ENCODE measurements around the gene ZNF853.

The ZNF853 gene

DNA sequence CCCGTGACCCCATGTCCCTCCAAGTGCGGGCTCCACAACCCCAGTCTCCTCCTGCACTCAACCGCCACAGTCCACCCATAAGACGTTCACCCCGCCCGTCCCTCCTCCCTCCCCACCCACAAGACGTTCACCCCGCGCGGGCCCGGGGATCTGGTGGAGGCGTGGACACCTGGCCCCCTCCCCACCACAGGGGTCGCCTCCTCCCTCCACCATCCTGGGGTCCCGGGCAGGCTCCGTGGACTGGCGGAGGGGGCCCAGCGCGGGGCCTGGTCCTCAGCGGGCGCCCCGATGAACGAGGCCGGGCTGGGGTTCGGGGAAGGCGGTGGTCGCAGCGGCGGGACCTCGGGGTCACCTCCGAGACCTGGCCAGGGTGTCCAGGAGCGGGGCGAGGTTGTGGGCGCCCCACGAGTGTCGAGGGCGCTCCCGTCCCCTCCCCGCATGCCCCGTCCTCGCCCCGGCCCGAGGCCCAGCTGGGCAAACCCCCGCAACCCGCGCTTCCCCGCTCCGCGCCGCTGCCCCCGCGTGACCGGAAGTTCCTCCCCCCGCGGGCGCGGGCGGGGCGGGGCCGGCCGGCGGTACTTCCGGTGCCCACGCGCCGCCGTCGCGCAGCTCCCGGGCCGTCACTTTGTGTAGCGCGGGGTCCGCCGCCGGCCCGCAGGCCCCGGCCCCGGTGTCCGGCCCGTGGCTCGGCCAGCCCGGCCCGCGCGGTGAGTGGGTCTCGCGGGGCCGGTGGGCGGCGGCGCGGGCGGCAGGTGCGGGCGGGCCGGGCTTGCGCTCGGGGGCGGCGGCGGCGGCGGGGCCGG is 21.5 kb downstream of the ZNF853 start, which contains the start of gene ZNF316:
ZNF316 (plus strand) TSS at position 578 of the 803 bp plus-strand sequence. CDS start 5,092 bp downstream, outside the sequence.
- Histone ChIP-seq H3K36me3 (ENCODE audit: control insufficient read depth, low read length) (peaks cover 37% of the 10 kb centered on the region), H3K4me1 (ENCODE audit: control insufficient read depth, low read length) (peaks cover 35% of the 10 kb centered on the region), H3K27me3 (ENCODE audit: control insufficient read depth, low read length) (no peaks in the 10 kb centered on the region), H3K4me2 (ENCODE audit: low read length) (peak within 1 kb of the TSS; percentile 96), H3F3A (ENCODE audit: control insufficient read depth, insufficient read depth) (peaks cover 3% of the 10 kb centered on the region; the same call in 1 of the 2 replicates), H3K4me3 (ENCODE audit: low read length) (peak within 1 kb of the TSS; percentile 89), H4K20me1 (ENCODE audit: control insufficient read depth, insufficient read depth, low read depth, low read length) (0 out of 2 replicates have a peak, but pooled peaks cover 4% of the 10 kb centered on the region), H3K9me3 (ENCODE audit: control insufficient read depth, insufficient read depth, low read length) (no peaks in the 10 kb centered on the region), H3K9me2 (replicated peaks; ENCODE audit: control insufficient read depth, low read length) (no peaks in the 10 kb centered on the region), H3K79me2 (ENCODE audit: control insufficient read depth, low read length) (peaks cover 48% of the 10 kb centered on the region), H3K27ac (ENCODE audit: low read depth, low read length) (no peak within 1 kb of the TSS)
- no peak for TF ChIP-seq EZH2phosphoT487 (IDR thresholded peaks at IDR 0.05; ENCODE audit: borderline replicate concordance, low read length)
- TF ChIP-seq, protein P1, sequence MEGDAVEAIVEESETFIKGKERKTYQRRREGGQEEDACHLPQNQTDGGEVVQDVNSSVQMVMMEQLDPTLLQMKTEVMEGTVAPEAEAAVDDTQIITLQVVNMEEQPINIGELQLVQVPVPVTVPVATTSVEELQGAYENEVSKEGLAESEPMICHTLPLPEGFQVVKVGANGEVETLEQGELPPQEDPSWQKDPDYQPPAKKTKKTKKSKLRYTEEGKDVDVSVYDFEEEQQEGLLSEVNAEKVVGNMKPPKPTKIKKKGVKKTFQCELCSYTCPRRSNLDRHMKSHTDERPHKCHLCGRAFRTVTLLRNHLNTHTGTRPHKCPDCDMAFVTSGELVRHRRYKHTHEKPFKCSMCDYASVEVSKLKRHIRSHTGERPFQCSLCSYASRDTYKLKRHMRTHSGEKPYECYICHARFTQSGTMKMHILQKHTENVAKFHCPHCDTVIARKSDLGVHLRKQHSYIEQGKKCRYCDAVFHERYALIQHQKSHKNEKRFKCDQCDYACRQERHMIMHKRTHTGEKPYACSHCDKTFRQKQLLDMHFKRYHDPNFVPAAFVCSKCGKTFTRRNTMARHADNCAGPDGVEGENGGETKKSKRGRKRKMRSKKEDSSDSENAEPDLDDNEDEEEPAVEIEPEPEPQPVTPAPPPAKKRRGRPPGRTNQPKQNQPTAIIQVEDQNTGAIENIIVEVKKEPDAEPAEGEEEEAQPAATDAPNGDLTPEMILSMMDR (IDR thresholded peaks at IDR 0.05; ENCODE audit: low read depth, low read length, poor library complexity, severe bottlenecking), result no peak

DNA sequence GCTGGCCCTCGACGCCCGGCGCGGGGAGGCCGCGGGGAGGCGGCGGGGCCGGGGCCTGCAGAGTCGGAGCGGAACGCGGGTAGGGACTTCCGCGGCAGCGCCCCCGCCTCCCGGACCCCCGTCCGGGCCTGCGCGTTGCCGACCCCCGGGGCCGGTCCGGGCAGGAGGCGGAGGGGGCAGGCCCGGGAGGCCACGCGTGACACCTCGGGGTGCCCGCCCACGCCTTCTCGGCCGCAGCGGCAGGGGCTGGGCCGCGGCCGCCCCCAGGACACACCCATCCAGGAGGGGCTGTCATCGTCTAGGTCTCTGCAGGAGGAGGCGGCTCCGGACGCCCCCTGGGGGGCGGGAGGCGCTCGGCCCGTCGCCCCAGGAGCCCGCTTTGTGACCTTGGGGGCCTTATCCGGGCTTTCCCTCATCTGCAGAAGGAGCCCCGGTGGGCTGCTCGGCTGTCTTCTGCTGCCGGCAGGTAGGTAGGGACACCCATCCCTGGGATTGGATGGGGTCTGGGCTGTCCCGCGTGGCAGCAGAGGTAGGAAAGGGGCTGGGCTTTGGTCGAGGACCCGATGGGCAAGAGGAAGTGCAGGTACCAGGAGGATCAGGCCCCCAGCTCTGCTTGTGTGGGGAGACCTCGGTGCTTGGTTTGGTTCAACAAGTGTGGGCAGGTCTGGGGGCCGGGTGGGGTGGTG is 22.3 kb downstream of the ZNF853 start:
- Histone ChIP-seq H3F3A (ENCODE audit: control insufficient read depth, insufficient read depth) (peaks cover 3% of the 10 kb centered on the region; the same call in 1 of the 2 replicates), H3K4me1 (ENCODE audit: control insufficient read depth, low read length) (peaks cover 35% of the 10 kb centered on the region), H3K4me3 (ENCODE audit: low read length) (peak overlapping the region; percentile 89), H3K9me3 (ENCODE audit: control insufficient read depth, insufficient read depth, low read length) (no peaks in the 10 kb centered on the region), H3K79me2 (ENCODE audit: control insufficient read depth, low read length) (peaks cover 50% of the 10 kb centered on the region), H3K9me2 (replicated peaks; ENCODE audit: control insufficient read depth, low read length) (no peaks in the 10 kb centered on the region), H3K4me2 (ENCODE audit: low read length) (peak overlapping the region; percentile 96), H3K36me3 (ENCODE audit: control insufficient read depth, low read length) (peaks cover 44% of the 10 kb centered on the region), H3K27me3 (ENCODE audit: control insufficient read depth, low read length) (no peaks in the 10 kb centered on the region), H4K20me1 (ENCODE audit: control insufficient read depth, insufficient read depth, low read depth, low read length) (0 out of 2 replicates have a peak, but pooled peaks cover 4% of the 10 kb centered on the region), H3K27ac (ENCODE audit: low read depth, low read length) (no peak overlapping the region)
- TF ChIP-seq EZH2phosphoT487 (IDR thresholded peaks at IDR 0.05; ENCODE audit: borderline replicate concordance, low read length), result no peak
- TF ChIP-seq, protein P1 (IDR thresholded peaks at IDR 0.05; ENCODE audit: low read depth, low read length, poor library complexity, severe bottlenecking), result peak; percentile 63

DNA sequence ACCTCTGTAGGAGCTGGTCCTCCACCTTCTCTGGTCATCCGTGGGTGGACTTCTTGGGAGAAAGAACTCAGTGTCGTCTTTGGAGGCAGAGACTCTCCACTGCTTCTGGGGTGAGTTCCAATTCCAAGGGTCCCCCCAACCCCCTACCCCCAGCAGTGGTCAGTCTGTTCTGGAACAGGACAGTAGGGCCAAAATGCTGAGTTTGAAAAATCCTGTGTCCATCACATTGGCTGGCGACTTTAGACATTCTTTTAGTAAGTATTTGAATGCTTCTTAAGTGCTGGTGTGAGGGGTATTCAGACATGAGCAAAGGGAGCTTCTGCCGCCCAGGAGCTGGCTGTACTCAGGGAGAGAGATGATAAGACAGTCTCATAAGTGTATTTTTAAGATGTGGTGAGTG is 23.6 kb downstream of the ZNF853 start:
- peaks cover 35% of the 10 kb centered on the region for H3K4me1 ChIP-seq (ENCODE audit: control insufficient read depth, low read length)
- no peaks in the 10 kb centered on the region for H3K9me2 ChIP-seq (replicated peaks; ENCODE audit: control insufficient read depth, low read length)
- H3F3A ChIP-seq (ENCODE audit: control insufficient read depth, insufficient read depth), result no peaks in the 10 kb centered on the region
- 0 out of 2 replicates have a peak overlapping the region, but pooled peaks have one; percentile 89 for H3K4me3 ChIP-seq (ENCODE audit: low read length)
- H3K36me3 ChIP-seq (ENCODE audit: control insufficient read depth, low read length), result peaks cover 58% of the 10 kb centered on the region
- H3K9me3 ChIP-seq (ENCODE audit: control insufficient read depth, insufficient read depth, low read length), result no peaks in the 10 kb centered on the region
- H3K27me3 ChIP-seq (ENCODE audit: control insufficient read depth, low read length), result no peaks in the 10 kb centered on the region
- no peak overlapping the region for H3K27ac ChIP-seq (ENCODE audit: low read depth, low read length)
- 0 out of 2 replicates have a peak, but pooled peaks cover 4% of the 10 kb centered on the region for H4K20me1 ChIP-seq (ENCODE audit: control insufficient read depth, insufficient read depth, low read depth, low read length)
- TF ChIP-seq EZH2phosphoT487 (IDR thresholded peaks at IDR 0.05; ENCODE audit: borderline replicate concordance, low read length), result no peak
- TF ChIP-seq, protein P1 (IDR thresholded peaks at IDR 0.05; ENCODE audit: low read depth, low read length, poor library complexity, severe bottlenecking), result no peak
- peaks cover 50% of the 10 kb centered on the region for H3K79me2 ChIP-seq (ENCODE audit: control insufficient read depth, low read length)
- peak overlapping the region; percentile 96; the same call in 1 of the 2 replicates for H3K4me2 ChIP-seq (ENCODE audit: low read length)
